Fibroblast of mammary gland (primary cell): Measurements from ENCODE around the gene C2orf80.
"Not testable (repeated sequence)": the region's sequence is repeated elsewhere in the genome, so short reads cannot be mapped to it uniquely, and the experiment has no call there.

Source experiments
- DNase-seq: peaks from one replicate; pipeline ENCODE4 v3.0.0-alpha.2; 2010; ENCODE audit warnings: low read depth
- H3K4me3 ChIP-seq: 2 replicates; pipeline ENCODE4 v1.5.1; 2011; ENCODE audit warnings: low read depth, mild to moderate bottlenecking, low read length, moderate library complexity; ENCODE audit not compliant: control insufficient read depth
- TF ChIP-seq, protein P1 (sequence below): conservative IDR thresholded peaks from 2 replicates; pipeline ENCODE4 v1.5.1; 2011; ENCODE audit warnings: low read depth, low read length, inconsistent platforms; ENCODE audit not compliant: control insufficient read depth, insufficient read depth

The C2orf80 gene

DNA sequence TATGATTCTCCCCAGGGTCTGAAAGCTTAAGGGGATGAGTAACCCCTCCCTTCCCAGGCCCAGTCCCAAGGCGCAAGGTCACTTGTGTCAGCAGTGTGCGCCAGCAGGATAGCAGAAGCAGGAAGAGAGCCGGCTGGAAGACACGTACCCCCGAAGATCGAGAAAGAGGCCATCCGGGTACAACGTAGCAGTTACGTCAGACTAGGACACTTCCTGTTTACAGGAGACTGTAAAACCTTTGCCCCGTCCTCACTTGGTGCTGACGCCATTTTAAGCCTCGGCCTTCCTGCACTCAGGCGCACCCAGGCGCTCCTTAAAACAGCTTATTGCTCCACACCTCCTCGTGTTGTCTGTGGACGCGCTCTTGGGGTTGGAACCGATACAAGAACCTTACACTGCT is 50.4 kb downstream of the C2orf80 start:
- no peak overlapping the region for H3K4me3 ChIP-seq
- no peak for DNase-seq
- TF ChIP-seq, protein P1, sequence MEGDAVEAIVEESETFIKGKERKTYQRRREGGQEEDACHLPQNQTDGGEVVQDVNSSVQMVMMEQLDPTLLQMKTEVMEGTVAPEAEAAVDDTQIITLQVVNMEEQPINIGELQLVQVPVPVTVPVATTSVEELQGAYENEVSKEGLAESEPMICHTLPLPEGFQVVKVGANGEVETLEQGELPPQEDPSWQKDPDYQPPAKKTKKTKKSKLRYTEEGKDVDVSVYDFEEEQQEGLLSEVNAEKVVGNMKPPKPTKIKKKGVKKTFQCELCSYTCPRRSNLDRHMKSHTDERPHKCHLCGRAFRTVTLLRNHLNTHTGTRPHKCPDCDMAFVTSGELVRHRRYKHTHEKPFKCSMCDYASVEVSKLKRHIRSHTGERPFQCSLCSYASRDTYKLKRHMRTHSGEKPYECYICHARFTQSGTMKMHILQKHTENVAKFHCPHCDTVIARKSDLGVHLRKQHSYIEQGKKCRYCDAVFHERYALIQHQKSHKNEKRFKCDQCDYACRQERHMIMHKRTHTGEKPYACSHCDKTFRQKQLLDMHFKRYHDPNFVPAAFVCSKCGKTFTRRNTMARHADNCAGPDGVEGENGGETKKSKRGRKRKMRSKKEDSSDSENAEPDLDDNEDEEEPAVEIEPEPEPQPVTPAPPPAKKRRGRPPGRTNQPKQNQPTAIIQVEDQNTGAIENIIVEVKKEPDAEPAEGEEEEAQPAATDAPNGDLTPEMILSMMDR, result no peak

DNA sequence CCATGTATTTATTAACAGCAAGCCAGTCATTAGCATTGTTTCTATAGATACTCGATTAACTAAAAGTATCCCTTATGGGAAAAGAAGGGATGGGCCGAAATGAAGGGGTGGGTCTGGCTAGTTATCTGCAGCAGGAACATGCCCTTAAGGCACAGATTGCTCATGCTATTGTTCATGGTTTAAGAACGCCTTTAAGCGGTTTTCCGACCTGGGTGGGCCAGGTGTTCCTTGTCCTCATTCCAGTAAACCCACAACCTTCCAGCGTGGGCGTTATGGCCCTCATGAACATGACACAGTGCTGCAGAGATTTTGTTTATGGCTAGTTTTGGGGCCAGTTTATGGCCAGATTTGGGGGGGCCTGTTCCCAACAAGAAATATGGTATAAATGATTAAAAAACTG is 51.5 kb downstream of the C2orf80 start:
- not testable (repeated sequence) for DNase-seq, H3K4me3 ChIP-seq

DNA sequence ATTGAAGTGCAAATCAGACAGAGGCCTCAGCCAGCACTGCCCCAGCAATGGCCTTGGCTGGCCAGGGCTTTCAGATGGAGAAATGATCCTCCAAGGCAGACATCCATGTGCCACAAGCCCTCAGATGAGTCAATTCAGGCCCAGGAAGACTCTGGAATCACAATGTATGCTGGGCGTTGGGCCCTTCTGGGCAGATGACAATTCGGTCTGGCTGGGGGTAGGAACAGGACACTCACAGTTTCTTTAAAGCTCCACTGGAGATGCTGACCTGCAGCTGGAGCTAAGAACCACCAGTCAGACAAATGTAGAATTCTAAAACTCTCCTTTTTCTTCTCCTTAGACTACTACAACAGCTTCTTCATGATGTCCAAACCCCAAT is 53.1 kb downstream of the C2orf80 start:
- TF ChIP-seq, protein P1, result no peak
- DNase-seq, result no peak
- no peak overlapping the region for H3K4me3 ChIP-seq

DNA sequence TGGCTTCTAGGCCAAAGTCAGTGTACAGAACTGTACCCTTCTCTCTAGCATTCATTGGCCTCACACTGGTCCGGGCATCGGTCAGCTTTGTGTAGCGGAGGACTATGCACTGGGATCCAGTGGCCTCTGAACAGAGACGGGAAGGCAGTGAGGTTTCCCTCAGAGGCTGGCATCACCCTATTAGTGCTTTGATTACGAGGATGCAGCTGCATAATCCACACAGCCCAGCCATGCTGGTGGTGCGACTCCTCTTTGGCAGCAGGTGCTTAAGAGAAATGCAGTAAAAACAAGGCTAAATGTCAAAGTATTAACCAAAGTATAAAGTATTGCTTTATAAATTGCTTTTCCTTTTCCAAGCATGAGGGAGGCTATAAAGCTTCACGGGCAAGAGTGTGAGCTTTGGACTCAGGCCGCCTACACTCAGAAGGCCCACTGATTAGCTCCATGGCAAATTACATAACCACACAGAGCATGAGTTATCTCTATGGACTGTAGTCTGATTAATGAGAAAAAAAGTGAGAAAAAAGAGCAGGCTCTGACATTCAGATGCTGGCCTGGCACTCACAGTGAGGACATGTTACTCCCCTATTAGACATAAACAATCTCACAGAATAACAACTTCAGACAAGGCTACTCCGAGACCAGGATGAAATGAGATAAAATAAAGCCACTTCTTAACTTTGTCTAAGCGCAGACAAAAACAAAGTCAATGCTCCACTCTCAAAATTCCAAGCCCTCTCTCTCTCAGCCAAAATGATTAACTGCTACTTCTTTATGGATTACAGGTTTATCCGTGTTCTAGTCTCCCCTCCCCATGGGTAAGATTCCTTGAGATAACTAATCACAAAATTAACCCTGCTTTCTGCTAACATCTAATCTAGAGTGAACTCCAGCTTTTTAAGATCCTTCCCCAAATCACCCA is 53.8 kb downstream of the C2orf80 start:
- H3K4me3 ChIP-seq, result no peak overlapping the region
- DNase-seq, result no peak
- TF ChIP-seq, protein P1, result no peak

DNA sequence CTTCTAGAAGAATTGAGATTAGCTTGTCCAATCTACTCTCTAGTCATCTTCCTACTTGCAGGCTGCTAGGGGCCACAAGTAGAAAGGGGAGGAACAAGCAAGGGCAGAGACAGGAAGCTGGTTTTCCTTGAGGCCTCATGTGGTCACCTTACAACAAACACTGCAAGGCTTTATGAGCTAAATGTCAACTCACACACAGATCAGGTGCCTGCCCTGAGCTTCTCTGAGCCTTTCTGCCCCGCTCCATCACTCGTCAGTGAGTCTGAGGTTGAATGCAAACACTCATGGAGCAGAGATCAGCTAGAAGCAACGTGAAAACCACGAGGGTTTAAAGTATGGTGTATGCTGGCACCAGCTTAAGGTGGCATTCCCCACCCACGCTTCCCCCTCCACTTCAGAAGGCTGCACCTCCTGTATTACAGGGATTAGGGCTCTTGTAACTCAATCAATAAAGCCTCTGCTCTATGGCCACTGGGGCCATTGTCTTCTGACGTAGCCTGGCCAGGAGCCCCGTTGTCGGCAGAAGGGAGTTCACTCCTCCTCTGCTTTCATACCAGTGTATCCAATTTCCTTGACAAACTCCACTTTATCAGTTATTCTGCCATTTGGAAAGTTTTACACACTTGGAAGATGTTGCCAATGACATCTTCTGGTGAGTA is 54.8 kb downstream of the C2orf80 start:
- TF ChIP-seq, protein P1, result no peak
- no peak for DNase-seq
- H3K4me3 ChIP-seq, result no peak overlapping the region

DNA sequence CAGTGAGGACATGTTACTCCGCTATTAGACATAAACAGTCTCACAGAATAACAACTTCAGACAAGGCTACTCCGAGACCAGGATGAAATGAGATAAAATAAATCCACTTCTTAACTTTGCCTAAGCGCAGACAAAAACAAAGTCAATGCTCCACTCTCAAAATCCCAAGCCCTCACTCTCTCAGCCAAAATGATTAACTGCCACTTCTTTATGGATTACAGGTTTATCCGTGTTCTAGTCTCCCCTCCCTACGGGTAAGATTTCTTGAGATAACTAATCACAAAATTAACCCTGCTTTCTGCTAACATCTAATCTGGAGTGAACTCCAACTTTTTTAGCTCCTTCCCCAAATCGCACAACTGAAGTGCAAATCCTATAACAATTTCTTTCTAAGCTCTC is 59.1 kb downstream of the C2orf80 start:
- TF ChIP-seq, protein P1, result no peak
- DNase-seq, result no peak
- H3K4me3 ChIP-seq, result no peak overlapping the region
